Neuronal stem cell (in vitro differentiated cells): ENCODE measurements around the gene FAM114A1.

Experiments used
- DNase-seq: peaks from one replicate; pipeline ENCODE4 v3.0.0-alpha.2; 2013; ENCODE audit warnings: low spot score
- H2AFZ ChIP-seq: one replicate; pipeline ENCODE4 v1.6.1; 2013; ENCODE audit warnings: mild to moderate bottlenecking, low read length, inconsistent platforms
- H2AK5ac ChIP-seq: 2 replicates; pipeline ENCODE4 v1.6.1; 2013; ENCODE audit warnings: low read depth, mild to moderate bottlenecking, inconsistent platforms, low read length, moderate library complexity, mixed read lengths
- H2BK120ac ChIP-seq: 2 replicates; pipeline ENCODE4 v1.6.1; 2013; ENCODE audit warnings: low read depth, mild to moderate bottlenecking, inconsistent platforms, low read length, moderate library complexity, mixed read lengths
- H2BK12ac ChIP-seq: one replicate; pipeline ENCODE4 v1.6.1; 2013; ENCODE audit warnings: low read length, inconsistent platforms
- H2BK15ac ChIP-seq: 2 replicates; pipeline ENCODE4 v1.6.1; 2013; ENCODE audit warnings: mild to moderate bottlenecking, low read length, inconsistent platforms, mixed read lengths
- H2BK5ac ChIP-seq: one replicate; pipeline ENCODE4 v1.6.1; 2013; ENCODE audit warnings: inconsistent platforms, mild to moderate bottlenecking, low read length, moderate library complexity
- H3K14ac ChIP-seq: one replicate; pipeline ENCODE4 v1.6.1; 2013; ENCODE audit warnings: low read length, inconsistent platforms
- H3K18ac ChIP-seq: 2 replicates; pipeline ENCODE4 v1.6.1; 2013; ENCODE audit warnings: low read length, inconsistent platforms
- H3K23ac ChIP-seq: 2 replicates; pipeline ENCODE4 v1.6.1; 2013; ENCODE audit warnings: low read depth, mild to moderate bottlenecking, mixed read lengths, low read length, inconsistent platforms; ENCODE audit not compliant: poor library complexity
- H3K27ac ChIP-seq: replicated peaks from 3 replicates; pipeline ENCODE4 v1.5.1; 2013; ENCODE audit warnings: low read length, inconsistent platforms
- H3K27me3 ChIP-seq, 3 experiments: 2 replicates each; pipeline ENCODE4 v1.6.1; 2013; ENCODE audit warnings: low read length in 3 of 3, mild to moderate bottlenecking in 2 of 3, inconsistent platforms in 1 of 3, low read depth in 1 of 3, mixed read lengths in 1 of 3, moderate library complexity in 1 of 3; ENCODE audit not compliant: control insufficient read depth in 3 of 3, insufficient read depth in 3 of 3
- H3K36me3 ChIP-seq, 2 donors: replicated peaks in 1 of 2; 2 replicates each; pipeline ENCODE4 v1.6.1; 2013; ENCODE audit warnings: low read length in 2 of 2; ENCODE audit not compliant: control insufficient read depth in 2 of 2, insufficient read depth in 2 of 2
- H3K4ac ChIP-seq: 2 replicates; pipeline ENCODE4 v1.6.1; 2013; ENCODE audit warnings: inconsistent platforms, mild to moderate bottlenecking, low read length, moderate library complexity
- H3K4me1 ChIP-seq, 2 donors: 1 replicate in 1 of 2; 2 replicates in 1 of 2; pipeline ENCODE4 v1.6.1; 2013; ENCODE audit warnings: low read length in 2 of 2, low read depth in 1 of 2; ENCODE audit not compliant: control insufficient read depth in 2 of 2, insufficient read depth in 1 of 2
- H3K4me2 ChIP-seq: one replicate; pipeline ENCODE4 v1.6.1; 2013; ENCODE audit warnings: mild to moderate bottlenecking, low read length, inconsistent platforms; ENCODE audit not compliant: insufficient read depth, poor library complexity, severe bottlenecking
- H3K4me3 ChIP-seq, 2 donors: 2 replicates each; pipeline ENCODE4 v1.5.1; 2013; ENCODE audit warnings: low read length in 2 of 2, mild to moderate bottlenecking in 2 of 2, inconsistent platforms in 1 of 2, moderate library complexity in 1 of 2
- H3K79me1 ChIP-seq: one replicate; pipeline ENCODE4 v1.6.1; 2013; ENCODE audit warnings: low read depth, mild to moderate bottlenecking, inconsistent platforms, low read length, moderate library complexity
- H3K9ac ChIP-seq: one replicate; pipeline ENCODE4 v1.6.1; 2013; ENCODE audit warnings: mild to moderate bottlenecking, low read depth, low read length, inconsistent platforms; ENCODE audit not compliant: poor library complexity
- H3K9me3 ChIP-seq, 2 donors: replicated peaks in 1 of 2; 2 replicates each; pipeline versions ENCODE3 to v1.6.1; 2013; ENCODE audit warnings: low read length in 2 of 2, mild to moderate bottlenecking in 2 of 2, inconsistent platforms in 1 of 2, low read depth in 1 of 2, mixed read lengths in 1 of 2, moderate library complexity in 1 of 2; ENCODE audit not compliant: control insufficient read depth in 2 of 2, insufficient read depth in 1 of 2
- H4K8ac ChIP-seq: one replicate; pipeline ENCODE4 v1.6.1; 2013; ENCODE audit warnings: low read depth, mild to moderate bottlenecking, inconsistent platforms, low read length, moderate library complexity
- H4K91ac ChIP-seq: one replicate; pipeline ENCODE4 v1.6.1; 2013; ENCODE audit warnings: low read length, low read depth, mild to moderate bottlenecking, inconsistent platforms; ENCODE audit not compliant: poor library complexity
- WGBS, 2 donors: extraction: QIAGEN DNeasy Blood & Tissue Kit; methylation state at CpG; one replicate each; pipeline ENCODE4 v1.1.7; 2013; ENCODE audit warnings: missing lambda C conversion rate in 2 of 2, mixed read lengths in 1 of 2; ENCODE audit not compliant: insufficient read length in 2 of 2, insufficient replicate concordance in 1 of 2; ENCODE audit errors: extremely low coverage in 2 of 2; 5-methylcytosine and 5-hydroxymethylcytosine counted together

The FAM114A1 gene

DNA sequence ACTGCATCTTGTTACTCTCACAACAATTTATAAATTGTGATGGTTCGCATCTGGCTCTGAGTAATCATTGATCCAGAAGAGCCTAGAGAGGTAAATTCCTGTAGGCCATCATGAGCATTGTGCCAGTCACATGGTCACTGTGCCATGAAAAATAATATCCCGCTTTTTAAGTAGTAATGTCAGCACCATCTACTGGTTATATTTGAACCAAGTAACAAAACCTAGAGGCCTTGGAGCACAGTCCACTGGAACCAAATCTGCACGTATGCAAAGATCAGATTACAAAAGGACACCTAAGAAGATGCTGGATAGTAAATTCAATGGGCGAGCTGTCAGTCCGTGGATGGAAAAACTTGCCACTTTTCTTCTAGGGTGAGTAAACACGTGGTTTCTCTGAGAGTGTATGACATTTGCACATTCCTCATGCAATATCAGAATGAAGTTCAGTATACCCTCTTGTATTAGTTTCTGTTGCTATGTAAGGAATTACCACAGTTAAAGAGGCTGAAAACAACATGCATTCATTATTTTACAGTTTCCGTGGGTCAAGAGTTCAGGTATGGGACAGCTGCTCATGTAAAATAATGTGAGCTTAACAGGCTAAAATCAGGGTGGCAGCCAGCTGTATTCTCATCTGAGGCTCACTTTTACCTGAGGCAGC is 26.8 kb downstream of the FAM114A1 start:
- no peak for DNase-seq
- H2BK12ac ChIP-seq: no peak overlapping the region
- no peak overlapping the region for H3K4me3 ChIP-seq
- no peak overlapping the region for H3K4me2 ChIP-seq
- H2BK120ac ChIP-seq: no peak overlapping the region
- no peak overlapping the region for H2AK5ac ChIP-seq
- H2BK15ac ChIP-seq: no peak overlapping the region
- H2BK5ac ChIP-seq: no peak overlapping the region
- H2AFZ ChIP-seq: no peak overlapping the region
- H3K27me3 ChIP-seq: no peaks in the 10 kb centered on the region
- no peak overlapping the region for H4K8ac ChIP-seq
- H3K9ac ChIP-seq: no peak overlapping the region
- H3K9me3 ChIP-seq: no peaks in the 10 kb centered on the region
- H3K18ac ChIP-seq: no peak overlapping the region
- no peak overlapping the region for H4K91ac ChIP-seq
- H3K27ac ChIP-seq: no peak overlapping the region
- peaks cover 0 to 1% of the 10 kb centered on the region in 2 donors for H3K4me1 ChIP-seq
- WGBS, 2 donors: no CpG with 5 or more reads among the region's 7 CpGs
- no peak overlapping the region for H3K4ac ChIP-seq
- no peak overlapping the region for H3K23ac ChIP-seq
- H3K14ac ChIP-seq: no peak overlapping the region
- no peaks in the 10 kb centered on the region for H3K36me3 ChIP-seq
- no peaks in the 10 kb centered on the region for H3K79me1 ChIP-seq

DNA sequence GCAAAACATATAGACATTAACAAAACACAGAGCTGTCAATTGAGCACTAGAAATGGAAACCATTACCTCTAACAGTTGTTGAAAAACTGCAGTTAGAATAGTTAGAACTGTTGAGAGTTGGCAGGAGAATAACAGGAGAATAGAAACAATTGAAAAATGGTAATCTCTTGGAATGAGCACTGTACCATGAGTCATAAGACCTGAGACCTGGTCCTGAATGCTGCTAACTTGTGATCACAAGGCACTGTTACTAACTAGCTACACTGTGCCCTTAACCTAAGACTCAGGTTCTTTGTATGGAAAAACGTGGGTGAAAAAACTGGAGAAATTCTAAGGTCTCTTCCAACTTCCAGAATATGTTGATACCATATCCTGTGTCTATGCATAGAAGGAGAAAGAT is 29.3 kb downstream of the FAM114A1 start:
- Histone ChIP-seq H3K4me1 (no peaks in the 10 kb centered on the region), H3K79me1 (no peaks in the 10 kb centered on the region), H2BK5ac (no peak overlapping the region), H2AFZ (no peak overlapping the region), H3K4me3 (no peak overlapping the region), H3K9me3 (no peaks in the 10 kb centered on the region), H3K4me2 (no peak overlapping the region), H3K4ac (no peak overlapping the region), H3K23ac (no peak overlapping the region), H2BK15ac (no peak overlapping the region), H2BK12ac (no peak overlapping the region), H3K27ac (no peak overlapping the region), H2BK120ac (no peak overlapping the region), H3K36me3 (no peaks in the 10 kb centered on the region), H3K18ac (no peak overlapping the region), H2AK5ac (no peak overlapping the region), H3K14ac (no peak overlapping the region), H4K91ac (no peak overlapping the region), H3K9ac (no peak overlapping the region), H3K27me3 (no peaks in the 10 kb centered on the region), H4K8ac (no peak overlapping the region)
- no CpG with 5 or more reads among the region's 1 CpG for WGBS, 2 donors
- no peak for DNase-seq

DNA sequence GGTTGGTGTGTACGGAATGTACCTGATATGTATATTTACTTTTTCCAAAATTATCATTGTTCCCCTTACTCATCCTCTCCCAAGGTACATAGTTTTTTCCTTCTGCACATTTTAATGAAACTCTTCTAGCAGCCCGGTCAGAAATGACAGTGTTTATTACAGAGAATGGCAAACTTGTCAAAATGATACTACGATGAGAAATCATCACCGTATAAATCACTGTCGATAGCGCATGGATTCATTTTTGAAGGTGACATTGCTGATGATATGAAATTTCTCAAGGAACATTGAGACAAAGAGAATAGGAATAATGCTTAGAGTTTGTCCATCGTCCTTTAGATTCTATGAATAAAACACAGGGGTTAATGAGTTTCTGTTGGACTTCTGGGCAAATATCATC is 30.6 kb downstream of the FAM114A1 start:
- no peak for DNase-seq
- Histone ChIP-seq H2BK12ac (no peak overlapping the region), H3K14ac (no peak overlapping the region), H3K4me3 (no peak overlapping the region), H2BK15ac (no peak overlapping the region), H3K4ac (no peak overlapping the region), H3K23ac (no peak overlapping the region), H3K27ac (no peak overlapping the region), H2AFZ (no peak overlapping the region), H2BK5ac (no peak overlapping the region), H2BK120ac (no peak overlapping the region), H3K27me3 (no peaks in the 10 kb centered on the region), H3K4me2 (no peak overlapping the region), H3K36me3 (no peaks in the 10 kb centered on the region), H2AK5ac (no peak overlapping the region), H3K9me3 (no peaks in the 10 kb centered on the region), H3K4me1 (no peaks in the 10 kb centered on the region), H4K91ac (no peak overlapping the region), H3K79me1 (no peaks in the 10 kb centered on the region), H3K9ac (no peak overlapping the region), H4K8ac (no peak overlapping the region), H3K18ac (no peak overlapping the region)
- WGBS, 2 donors: no CpG with 5 or more reads among the region's 7 CpGs

DNA sequence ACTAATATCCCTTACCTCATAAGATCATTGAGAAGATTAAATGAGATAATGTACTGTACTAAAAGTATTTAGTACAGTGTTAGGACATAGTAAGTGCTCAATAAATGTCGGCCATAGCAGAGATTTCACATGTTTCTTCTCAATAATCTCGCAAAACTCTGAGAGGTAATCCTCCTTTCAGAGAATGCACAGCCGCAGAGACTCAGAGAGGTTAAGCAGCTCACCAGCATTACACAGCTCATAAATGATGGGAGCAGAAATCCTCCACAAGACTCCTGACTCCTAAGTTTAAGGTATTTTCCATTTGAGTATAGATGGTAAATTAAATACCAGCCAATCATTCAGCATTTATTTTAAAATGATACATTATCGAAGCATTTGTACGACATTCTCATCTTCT is 34.6 kb downstream of the FAM114A1 start:
- Histone ChIP-seq H3K4me1 (no peaks in the 10 kb centered on the region), H3K4me3 (no peak overlapping the region), H3K36me3 (no peaks in the 10 kb centered on the region), H2BK15ac (no peak overlapping the region), H3K9me3 (no peaks in the 10 kb centered on the region), H3K18ac (no peak overlapping the region), H2BK12ac (no peak overlapping the region), H3K4me2 (no peak overlapping the region), H3K4ac (no peak overlapping the region), H2BK5ac (no peak overlapping the region), H3K27me3 (no peaks in the 10 kb centered on the region), H3K9ac (no peak overlapping the region), H2AK5ac (no peak overlapping the region), H4K91ac (no peak overlapping the region), H2BK120ac (no peak overlapping the region), H3K14ac (no peak overlapping the region), H3K27ac (no peak overlapping the region), H3K23ac (no peak overlapping the region), H4K8ac (no peak overlapping the region), H2AFZ (no peak overlapping the region), H3K79me1 (no peaks in the 10 kb centered on the region)
- no CpG with 5 or more reads among the region's 5 CpGs for WGBS, 2 donors
- no peak for DNase-seq
